Heart left ventricle (tissue), 16 donors: ENCODE results near the gene SEC63. TPM values are rescaled to one million over a fixed set of nuclear protein-coding genes. Genes with fewer than 3 reads are reported as not detected.
"Not testable (repeated sequence)": the region's sequence is repeated elsewhere in the genome, so short reads cannot be mapped to it uniquely, and the experiment has no call there.

ENCODE experiments used
- ATAC-seq, 4 donors: fragments of 200-7000 bp; cut with Tn5 transposase; one replicate each; pipeline ENCODE4 v1.9.1; 2020 to 2022; ENCODE audit warnings: moderate library complexity in 4 of 4, mild to moderate bottlenecking in 3 of 4, moderate number of reproducible peaks in 1 of 4
- DNase-seq, 5 donors: peaks; one replicate each; pipeline ENCODE4 v3.0.0-alpha.2; 2020
- H3K27ac ChIP-seq, 12 donors: fragments of 200-600 bp; sonication (generic) in 4 of 12; one replicate each; pipeline versions ENCODE4 v1.5.0 to v1.8.0; 2016 to 2022; ENCODE audit warnings: mild to moderate bottlenecking in 2 of 12
- H3K27me3 ChIP-seq, 9 donors: fragments of 200-600 bp; sonication (generic) in 2 of 9; one replicate each; pipeline versions ENCODE4 v1.5.1 to v1.8.0; 2016 to 2022; ENCODE audit warnings: mild to moderate bottlenecking in 3 of 9
- H3K36me3 ChIP-seq, 9 donors: fragments of 200-600 bp; sonication (generic) in 2 of 9; one replicate each; pipeline versions ENCODE4 v1.5.0 to v1.8.0; 2018 to 2022; ENCODE audit warnings: mild to moderate bottlenecking in 2 of 9
- H3K4me1 ChIP-seq, 12 donors: fragments of 200-600 bp; sonication (generic) in 4 of 12; one replicate each; pipeline versions ENCODE4 v1.5.0 to v1.8.0; 2016 to 2022; ENCODE audit warnings: mild to moderate bottlenecking in 3 of 12
- H3K4me3 ChIP-seq, 12 donors: fragments of 200-600 bp; sonication (generic) in 4 of 12; one replicate each; pipeline versions ENCODE4 v1.5.0 to v1.8.0; 2017 to 2022; ENCODE audit warnings: mild to moderate bottlenecking in 9 of 12, moderate library complexity in 4 of 12
- H3K9me3 ChIP-seq, 12 donors: fragments of 200-600 bp; sonication (generic) in 4 of 12; one replicate each; pipeline versions ENCODE4 v1.5.0 to v1.8.0; 2016 to 2022; ENCODE audit warnings: mild to moderate bottlenecking in 1 of 12
- CTCF ChIP-seq, 12 donors: fragments of 200-600 bp; sonication (generic) in 4 of 12; IDR thresholded peaks; one replicate each; pipeline versions ENCODE4 v1.5.0 to v1.8.0; 2018 to 2022; ENCODE audit warnings: antibody characterized with exemption in 12 of 12, mild to moderate bottlenecking in 5 of 12
- POLR2A ChIP-seq, 2 donors: fragments of 450-650 bp; IDR thresholded peaks; one replicate each; pipeline ENCODE4 v1.6.1; 2017; ENCODE audit warnings: antibody characterized with exemption in 2 of 2, mild to moderate bottlenecking in 2 of 2, moderate library complexity in 2 of 2
- WGBS, 4 donors: extraction: QIAGEN DNeasy Blood & Tissue Kit in 2 of 4; methylation state at CpG; one replicate each; pipeline versions ENCODE4 v1.1.5 to v1.1.7; 2013 to 2018; 5-methylcytosine and 5-hydroxymethylcytosine counted together
- intact Hi-C, 10 donors: fragments of 100-400 bp; cut with DNase I; formaldehyde crosslinking; loops; one replicate each; pipeline versions ENCODE4 v1.11.1 to v1.14.2; 2022
- polyA plus RNA-seq, 2 donors: library from polyadenylated mRNA; stranded (reverse); fragments of 200-250 nt; gene quantifications; one replicate each; pipeline ENCODE4 v1.2.3, GENCODE V29; 2013
- total RNA-seq, 9 donors: library from RNA; depleted of rRNA in 2 of 9; stranded (reverse); fragments of >200 nt in 2 of 9; fragmentation: NEBNext Ultra II Directional in 3 of 9; extraction: Animal tissue kit (Norgen Biotek cat#: 25700) in 3 of 9; gene quantifications; one replicate each; pipeline versions ENCODE4 v1.1.0 to v1.2.4, GENCODE V29; 2016 to 2023
- donor health status: ischemic (EF 13 %, LVEDD 7.1; RV severe dilation, severe dysfunction).
- donor health status: healthy with polysubstance abuse.
- donor health status: DM: no; HTN: yes; CAD: no.
- donor health status: DM: no; HTN: no; CAD: no.
- donor health status: ischemic (EF 25% LVEDD 6.9; RV normal size, moderate dysfunction).
- donor health status: ischemic (EF 25% LVEDD 5.7; RV mildly dilated, moderate dysfunction).
- donor health status: healthy.
- donor health status: DM: yes; HTN: yes; CAD: no.
- donor health status: ischemic (EF 35%, LVEDD 5.7; RV mildly dilated, moderate dysfunction).
- donor health status: nonischemic (EF 11% LVEDD 7.7; RV severe dilation, severe dysfunction).
- donor health status: DM: yes; HTN: yes; CAD: no.
- donor health status: PGD.
- donor health status: ischemic (EF 29% LVEDD 5.4; RV normal size, mild dysfunction).
- donor health status: nonischemic (EF 23%, LVEDD 6.1; RV moderate dilation, normal function).

Gene SEC63
- total and polyA plus RNA-seq, 11 donors = 15.3 to 64.9 (median 52.5) TPM

DNA sequence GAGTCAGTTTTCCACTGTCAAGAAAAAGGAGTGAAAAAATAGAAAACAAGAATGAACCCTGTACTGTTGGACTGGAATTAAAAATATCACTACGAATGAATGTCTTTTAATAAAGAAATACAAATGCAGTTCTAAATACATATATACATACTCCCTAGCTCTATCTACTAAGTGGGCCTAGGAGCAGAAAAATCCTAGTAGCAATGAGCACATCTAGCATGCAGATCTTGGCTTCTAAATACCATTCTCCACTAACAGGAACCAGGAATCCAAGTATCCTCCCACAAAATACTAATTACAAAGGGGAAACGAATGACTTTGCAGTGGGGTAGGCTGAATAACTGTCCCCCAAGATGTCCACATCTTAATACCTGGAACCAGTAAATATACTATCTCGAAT is 25.4 kb downstream of the SEC63 start:
- intact Hi-C loops = no loop called here
- 93 to 98% (median 96%) methylated on average over 3 of the region's 3 CpGs for WGBS, 4 donors
- Histone ChIP-seq H3K9me3 (peaks cover 0 to 22% (median 7%) of the 10 kb centered on the region in 12 donors), H3K4me1 (peaks cover 0 to 9% (median 0%) of the 10 kb centered on the region in 12 donors), H3K36me3 (peaks cover 0 to 17% (median 9%) of the 10 kb centered on the region in 9 donors), H3K4me3 (no peak overlapping the region), H3K27me3 (no peaks in the 10 kb centered on the region), H3K27ac (no peak overlapping the region)
- DNase-seq = no peak
- no peak for ATAC-seq
- TF ChIP-seq POLR2A (IDR thresholded peaks at IDR 0.05) = no peak
- TF ChIP-seq CTCF (IDR thresholded peaks at IDR 0.05) = no peak

GRCh38 chr6:107931894-107932293 is 26.1 kb downstream of the SEC63 start:
- DNase-seq = no peak
- Histone ChIP-seq H3K4me3 (no peak overlapping the region), H3K27ac (no peak overlapping the region), H3K36me3 (peaks cover 0 to 20% (median 9%) of the 10 kb centered on the region in 9 donors), H3K27me3 (no peaks in the 10 kb centered on the region), H3K4me1 (peaks cover 0 to 9% (median 0%) of the 10 kb centered on the region in 12 donors), H3K9me3 (peaks cover 0 to 22% (median 7%) of the 10 kb centered on the region in 12 donors)
- TF ChIP-seq POLR2A (IDR thresholded peaks at IDR 0.05) = no peak
- TF ChIP-seq CTCF (IDR thresholded peaks at IDR 0.05) = no peak
- no peak for ATAC-seq
- intact Hi-C loops = no loop called here
- 96 to 99% (median 97%) methylated on average over 3 of the region's 3 CpGs for WGBS, 4 donors

DNA sequence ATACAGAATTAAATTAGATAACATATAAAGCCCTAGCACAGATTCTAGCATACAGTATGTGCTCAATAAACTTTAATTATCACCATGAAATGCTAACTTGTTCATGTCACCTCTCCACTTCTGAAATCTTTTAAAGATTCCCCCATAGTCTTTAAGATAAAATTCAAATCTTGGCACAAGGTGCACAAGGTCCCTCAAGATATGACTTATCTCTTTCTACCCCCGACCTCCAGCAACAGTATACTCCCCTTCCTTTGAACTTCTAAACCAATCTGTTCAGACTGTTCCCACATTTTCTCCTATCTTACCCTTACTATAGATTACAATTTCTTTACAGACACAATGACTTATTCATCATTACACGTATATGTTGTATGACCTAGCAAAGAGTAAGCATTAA is 29.0 kb downstream of the SEC63 start:
- WGBS, 4 donors = 85 to 89% (median 85%) methylated on average over 2 of the region's 2 CpGs
- no peak for ATAC-seq
- intact Hi-C loops = no loop called here

DNA sequence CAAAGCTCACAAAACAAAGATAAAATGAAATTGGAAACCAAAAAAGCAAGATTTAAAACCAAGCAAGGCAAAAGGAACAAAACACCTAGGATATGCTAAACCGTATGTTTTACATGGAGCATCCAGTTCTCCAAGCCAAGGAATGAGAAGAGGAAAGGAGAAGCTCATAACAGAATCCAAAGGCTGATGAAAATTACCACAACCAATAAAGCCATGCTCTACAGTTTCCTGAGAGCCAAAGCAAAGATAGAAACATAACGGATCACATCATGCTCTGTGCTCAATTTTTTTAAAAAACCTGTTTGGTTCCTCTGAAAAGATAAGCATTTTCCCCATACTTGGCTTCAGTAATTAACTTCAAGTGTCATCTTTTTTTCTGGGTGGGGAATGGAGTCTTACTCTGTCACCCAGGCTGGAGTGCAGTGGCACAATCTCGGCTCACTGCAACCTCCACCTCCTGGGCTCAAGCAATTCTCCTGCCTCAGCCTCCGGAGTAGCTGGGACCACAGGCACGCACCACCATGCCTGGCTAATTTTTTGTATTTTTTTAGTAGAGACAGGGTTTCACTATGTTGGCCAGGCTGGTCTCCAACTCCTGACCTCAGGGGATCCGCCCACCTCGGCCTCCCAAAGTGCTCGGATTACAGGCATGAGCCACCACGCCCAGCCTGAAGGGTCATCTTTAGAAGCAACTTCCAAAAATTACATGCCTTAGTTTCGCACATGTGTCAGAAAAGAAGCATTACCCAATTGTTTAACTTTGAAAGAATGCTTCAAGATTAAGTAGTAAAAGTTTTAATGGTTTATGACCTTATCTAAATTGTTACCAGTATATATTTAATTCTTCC is 31.1 kb downstream of the SEC63 start:
- H3K4me1 ChIP-seq, H3K27ac ChIP-seq, H3K4me3 ChIP-seq, H3K9me3 ChIP-seq, H3K27me3 ChIP-seq, ATAC-seq, intact Hi-C loops, DNase-seq: not testable (repeated sequence)
- peaks cover 0 to 29% (median 21%) of the 10 kb centered on the region in 9 donors for H3K36me3 ChIP-seq
- WGBS, 4 donors = 73 to 82% (median 78%) methylated on average over 10 of the region's 10 CpGs

More for the DNA sequence above, 29.0 kb downstream of the SEC63 start:
- H3K4me1 ChIP-seq = no peaks in the 10 kb centered on the region
- H3K4me3 ChIP-seq = no peak overlapping the region
- TF ChIP-seq POLR2A (IDR thresholded peaks at IDR 0.05) = no peak
- TF ChIP-seq CTCF (IDR thresholded peaks at IDR 0.05) = no peak
- DNase-seq = no peak
- H3K36me3 ChIP-seq = peaks cover 0 to 23% (median 18%) of the 10 kb centered on the region in 9 donors
- H3K27me3 ChIP-seq = no peaks in the 10 kb centered on the region
- no peak overlapping the region for H3K27ac ChIP-seq
- peaks cover 0 to 22% (median 7%) of the 10 kb centered on the region in 12 donors for H3K9me3 ChIP-seq
